GM12873 (cell line): ENCODE results near the gene NOX3.

Experiments
- TF ChIP-seq, protein P1 (sequence below): IDR thresholded peaks from 2 replicates; pipeline ENCODE4 v1.5.1; 2012; ENCODE audit warnings: low read depth, mild to moderate bottlenecking, moderate library complexity, low read length, control low read depth; ENCODE audit not compliant: insufficient read depth; ENCODE audit errors: missing control alignments

Gene NOX3

DNA sequence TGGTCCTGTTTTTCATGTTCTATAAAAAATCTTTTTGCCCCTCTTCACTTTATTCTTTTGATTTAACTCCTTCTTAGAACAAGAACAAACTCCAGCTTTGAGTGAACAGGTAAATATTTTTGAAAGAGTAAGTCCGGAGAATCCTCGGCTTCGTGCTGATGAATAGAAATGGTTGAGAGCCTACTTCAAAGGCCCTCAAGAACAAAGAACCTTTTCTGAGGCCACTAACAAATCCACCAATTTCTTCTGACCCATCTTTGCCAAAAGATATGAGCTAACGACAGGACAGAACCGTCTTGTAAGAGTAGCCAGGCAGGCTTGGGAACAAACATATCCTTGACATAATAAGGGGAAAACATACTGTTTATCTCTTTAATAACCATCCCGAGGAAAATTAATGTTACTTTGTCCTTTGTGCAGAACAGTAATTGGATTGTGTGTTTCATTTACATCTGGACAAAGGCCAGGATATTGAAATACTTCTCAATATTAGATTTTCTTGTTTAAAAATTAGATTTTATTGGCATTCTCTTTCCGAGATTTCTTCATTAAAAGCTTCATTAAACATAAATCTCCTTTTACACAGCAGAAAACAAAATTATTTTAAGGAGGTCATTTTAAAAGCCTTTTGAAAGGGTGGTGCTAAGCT, 52.9 kb downstream of the NOX3 start:
- TF ChIP-seq, protein P1, sequence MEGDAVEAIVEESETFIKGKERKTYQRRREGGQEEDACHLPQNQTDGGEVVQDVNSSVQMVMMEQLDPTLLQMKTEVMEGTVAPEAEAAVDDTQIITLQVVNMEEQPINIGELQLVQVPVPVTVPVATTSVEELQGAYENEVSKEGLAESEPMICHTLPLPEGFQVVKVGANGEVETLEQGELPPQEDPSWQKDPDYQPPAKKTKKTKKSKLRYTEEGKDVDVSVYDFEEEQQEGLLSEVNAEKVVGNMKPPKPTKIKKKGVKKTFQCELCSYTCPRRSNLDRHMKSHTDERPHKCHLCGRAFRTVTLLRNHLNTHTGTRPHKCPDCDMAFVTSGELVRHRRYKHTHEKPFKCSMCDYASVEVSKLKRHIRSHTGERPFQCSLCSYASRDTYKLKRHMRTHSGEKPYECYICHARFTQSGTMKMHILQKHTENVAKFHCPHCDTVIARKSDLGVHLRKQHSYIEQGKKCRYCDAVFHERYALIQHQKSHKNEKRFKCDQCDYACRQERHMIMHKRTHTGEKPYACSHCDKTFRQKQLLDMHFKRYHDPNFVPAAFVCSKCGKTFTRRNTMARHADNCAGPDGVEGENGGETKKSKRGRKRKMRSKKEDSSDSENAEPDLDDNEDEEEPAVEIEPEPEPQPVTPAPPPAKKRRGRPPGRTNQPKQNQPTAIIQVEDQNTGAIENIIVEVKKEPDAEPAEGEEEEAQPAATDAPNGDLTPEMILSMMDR = no peak

DNA sequence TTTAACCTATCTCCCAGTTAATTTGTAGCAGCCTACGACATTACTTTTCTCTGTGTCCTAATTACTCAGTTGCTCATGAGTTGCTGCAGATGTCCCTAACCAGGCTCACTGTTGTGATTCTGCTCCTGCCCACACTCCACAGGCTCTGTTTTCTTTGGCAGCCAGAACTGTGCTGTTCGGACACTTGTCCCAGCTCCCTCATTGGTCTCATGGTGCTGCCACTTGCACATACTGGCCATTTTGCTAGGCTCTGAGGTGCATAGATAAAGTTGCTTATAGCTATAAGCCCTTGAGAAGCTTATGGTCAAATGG, 55.0 kb downstream of the NOX3 start:
- TF ChIP-seq, protein P1 = no peak

DNA sequence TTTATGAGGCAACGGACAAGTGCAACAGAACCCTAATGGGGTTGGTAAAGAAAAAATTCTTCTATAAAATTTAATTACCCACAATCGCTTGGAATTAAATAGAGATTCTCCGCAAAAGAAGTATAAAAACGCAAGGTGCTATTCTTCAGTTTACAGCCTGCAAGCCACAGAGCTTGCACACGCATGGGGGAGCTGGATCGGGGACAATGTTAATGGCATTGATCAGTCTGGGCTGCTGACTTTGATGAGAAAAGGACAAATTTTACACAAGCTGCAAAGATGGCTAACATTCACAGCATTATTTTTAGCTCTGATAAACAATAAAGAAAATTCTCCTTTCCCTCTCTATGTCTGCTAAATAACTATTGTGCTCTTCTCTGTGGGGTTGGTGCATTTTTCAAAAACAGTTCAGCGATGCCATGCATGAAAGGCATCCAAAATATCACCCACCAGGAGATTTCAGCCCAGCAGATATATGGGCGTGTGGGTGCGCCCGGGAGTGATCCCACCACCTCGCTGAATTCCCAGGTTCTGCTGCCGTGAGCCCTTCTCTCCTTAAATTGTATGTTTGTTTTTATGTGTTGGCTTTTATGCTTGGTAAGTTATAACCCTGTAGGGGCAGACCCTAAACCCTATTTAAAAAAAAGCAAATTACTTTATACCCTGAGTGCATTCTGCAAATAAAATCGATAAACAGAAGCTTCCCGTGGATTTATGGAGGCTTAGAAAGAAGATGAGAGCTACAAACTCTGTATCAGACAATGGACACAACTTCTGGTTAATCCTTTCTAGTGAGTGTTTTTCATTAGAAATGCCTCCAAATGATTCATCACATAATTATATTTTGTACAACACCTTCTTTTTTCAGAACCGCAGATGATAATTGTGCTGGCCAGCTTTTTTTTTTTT, 55.6 kb downstream of the NOX3 start:
- TF ChIP-seq, protein P1 = no peak

DNA sequence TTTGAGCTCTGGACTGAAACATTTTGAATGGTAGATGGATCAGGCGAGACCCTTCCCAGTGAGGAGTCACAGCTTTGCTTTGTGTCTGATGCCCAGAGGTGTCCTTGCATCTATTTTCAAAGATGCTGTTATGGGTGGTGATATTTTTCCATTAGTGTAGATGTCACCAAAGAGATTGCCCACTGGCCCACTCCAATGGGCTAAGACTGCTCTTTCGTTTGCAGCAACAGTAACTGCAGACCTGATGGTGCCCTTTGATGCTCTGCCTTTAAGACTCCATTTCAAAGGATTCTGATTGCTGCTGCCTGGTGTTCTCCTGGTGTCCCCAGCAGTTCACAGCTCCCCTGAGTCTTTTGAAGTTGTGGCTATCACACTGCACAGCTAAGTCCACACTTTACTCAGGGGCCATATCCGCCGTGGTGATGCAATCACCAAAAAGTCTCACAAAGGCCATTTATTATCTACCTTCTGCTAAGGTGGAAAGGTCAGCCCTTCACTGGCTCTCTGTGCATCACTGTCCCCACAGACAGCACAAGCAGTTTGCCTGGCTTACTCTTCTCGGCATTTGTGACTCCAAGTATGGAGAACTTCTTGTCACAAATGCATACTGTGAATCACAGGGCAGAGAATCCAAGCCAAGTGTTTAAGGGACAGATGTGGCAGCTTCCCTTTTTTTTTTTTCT, 56.4 kb downstream of the NOX3 start:
- TF ChIP-seq, protein P1 = no peak

DNA sequence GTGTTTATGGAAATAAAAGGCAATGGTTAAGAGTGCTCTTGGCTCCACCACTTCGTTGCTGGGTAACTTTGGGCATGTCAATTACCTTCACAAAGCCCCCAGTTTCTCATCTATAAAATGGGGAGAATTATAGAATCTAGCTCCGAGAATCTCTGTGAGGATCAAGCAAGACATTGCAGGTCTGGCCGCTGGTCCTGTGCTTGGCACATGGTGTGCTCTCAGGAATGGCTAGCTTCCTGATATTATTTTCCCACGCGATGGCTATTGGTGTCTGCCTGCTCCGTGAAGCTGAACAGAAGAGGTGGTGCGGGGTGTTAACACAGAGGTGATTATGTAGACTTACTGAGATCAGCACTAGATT, 57.0 kb downstream of the NOX3 start:
- TF ChIP-seq, protein P1 = no peak

DNA sequence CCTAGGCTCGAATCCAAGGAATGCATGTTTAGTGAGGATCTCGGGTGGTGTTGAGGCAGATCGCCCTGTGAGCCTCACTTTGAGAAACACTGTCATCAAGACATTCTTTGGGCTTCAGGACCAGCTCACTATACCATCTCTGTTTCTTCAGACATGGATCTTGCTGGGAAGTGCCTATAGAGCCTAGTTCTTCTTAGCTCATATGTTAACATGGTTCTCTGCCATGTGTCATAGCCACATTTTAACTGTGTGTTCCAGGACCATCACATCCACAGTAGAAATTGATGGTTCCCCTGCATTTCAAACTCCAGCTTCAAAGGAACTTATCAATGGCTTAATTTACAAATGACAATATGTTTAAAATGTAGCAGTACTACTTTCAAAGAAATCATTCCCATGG, 57.4 kb downstream of the NOX3 start:
- TF ChIP-seq, protein P1 = no peak

DNA sequence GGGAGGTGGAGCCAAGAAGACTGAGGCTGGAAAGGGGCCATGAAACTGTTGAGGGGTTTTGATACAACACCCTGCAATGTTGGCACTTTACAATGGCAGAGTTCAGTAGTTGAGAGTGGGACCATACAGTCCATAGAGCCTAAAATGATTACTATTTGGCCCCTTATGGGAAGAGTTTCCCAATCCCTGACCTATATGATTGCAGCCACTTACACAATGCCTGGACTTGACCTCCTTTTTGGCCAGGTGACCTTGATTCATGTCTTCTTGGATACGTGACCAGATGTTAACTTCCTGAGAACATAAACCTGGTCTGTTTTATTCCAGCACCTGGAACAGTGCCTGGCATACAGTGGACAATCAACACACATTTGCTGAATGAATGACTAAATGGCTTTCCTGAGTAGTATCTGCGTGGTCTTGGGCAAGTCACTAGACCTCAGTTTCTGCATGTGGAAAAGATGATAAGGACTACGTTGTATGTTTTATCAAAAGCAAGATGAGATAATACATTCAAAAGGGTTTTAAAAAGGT, 58.4 kb downstream of the NOX3 start:
- TF ChIP-seq, protein P1 = no peak
